Activated gamma-delta T cell treated with anti-CD3 and anti-CD28 coated beads, Interleukin-2, amount 50 U/mL, for 16 hours (primary cell): ENCODE results near the gene CNTNAP2.
"Not testable (repeated sequence)": the region's sequence is repeated elsewhere in the genome, so short reads cannot be mapped to it uniquely, and the experiment has no call there.

Source experiments
- DNase-seq: peaks from one replicate; pipeline ENCODE4 v3.0.0-alpha.2; 2020; ENCODE audit warnings: low read depth

Gene CNTNAP2

GRCh38 chr7:147650991-147651390, 1534.4 kb downstream of the CNTNAP2 start:
- DNase-seq = no peak

DNA sequence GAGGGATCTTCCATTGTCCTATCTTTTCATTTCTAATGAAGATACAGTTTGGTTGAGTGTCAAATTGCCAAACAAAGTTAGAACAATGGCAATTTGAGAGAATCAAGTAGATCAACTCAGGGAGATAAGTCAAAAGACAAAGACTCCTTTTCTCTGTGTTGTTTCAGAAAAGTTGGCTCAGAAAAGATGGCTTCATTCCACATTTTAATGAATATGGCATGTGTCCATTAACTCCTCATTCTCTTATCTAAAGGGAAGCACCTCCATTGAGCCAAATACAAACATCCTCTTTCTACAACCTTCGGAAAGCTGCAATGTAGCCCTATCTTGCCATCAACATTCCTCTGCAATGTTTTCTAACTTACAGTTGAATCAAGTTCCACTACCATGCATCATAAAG, 1535.0 kb downstream of the CNTNAP2 start:
- no peak for DNase-seq

- DNase-seq = no peak
Observed at GRCh38 chr7:147653456-147653855, 1536.9 kb downstream of the CNTNAP2 start.

GRCh38 chr7:147658392-147658967, 1541.9 kb downstream of the CNTNAP2 start:
- DNase-seq = no peak

- DNase-seq = no peak
Observed at GRCh38 chr7:147659036-147659995, 1542.7 kb downstream of the CNTNAP2 start.

DNA sequence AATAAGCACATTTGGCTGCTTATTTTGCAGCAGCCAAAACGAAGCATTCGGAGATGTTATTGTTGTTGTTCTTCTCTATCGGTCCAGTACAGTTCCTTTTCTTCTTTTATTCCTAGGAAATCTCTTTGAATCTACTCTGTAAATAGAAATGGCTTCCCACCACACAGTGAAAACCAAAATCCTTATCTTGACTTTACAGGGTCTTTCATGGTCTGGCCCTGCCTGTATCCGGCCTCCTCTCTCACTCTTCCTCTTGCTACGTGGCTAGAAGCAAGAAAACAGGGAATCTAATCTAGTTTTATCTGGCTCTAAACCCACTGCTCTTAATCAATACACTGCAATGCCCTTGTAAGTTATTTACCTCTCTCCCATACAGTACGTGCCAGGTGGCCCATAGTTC, 1547.9 kb downstream of the CNTNAP2 start:
- no peak for DNase-seq

- DNase-seq = no peak
Observed at GRCh38 chr7:147670759-147671158, 1554.2 kb downstream of the CNTNAP2 start.

GRCh38 chr7:147674705-147675104, 1558.1 kb downstream of the CNTNAP2 start:
- DNase-seq = no peak

GRCh38 chr7:147678943-147679342, 1562.3 kb downstream of the CNTNAP2 start:
- DNase-seq = no peak

GRCh38 chr7:147681530-147681929, 1564.9 kb downstream of the CNTNAP2 start:
- DNase-seq = no peak

GRCh38 chr7:147700702-147701101, 1584.1 kb downstream of the CNTNAP2 start:
- DNase-seq = no peak

GRCh38 chr7:147707926-147708325, 1591.3 kb downstream of the CNTNAP2 start:
- DNase-seq = no peak

DNA sequence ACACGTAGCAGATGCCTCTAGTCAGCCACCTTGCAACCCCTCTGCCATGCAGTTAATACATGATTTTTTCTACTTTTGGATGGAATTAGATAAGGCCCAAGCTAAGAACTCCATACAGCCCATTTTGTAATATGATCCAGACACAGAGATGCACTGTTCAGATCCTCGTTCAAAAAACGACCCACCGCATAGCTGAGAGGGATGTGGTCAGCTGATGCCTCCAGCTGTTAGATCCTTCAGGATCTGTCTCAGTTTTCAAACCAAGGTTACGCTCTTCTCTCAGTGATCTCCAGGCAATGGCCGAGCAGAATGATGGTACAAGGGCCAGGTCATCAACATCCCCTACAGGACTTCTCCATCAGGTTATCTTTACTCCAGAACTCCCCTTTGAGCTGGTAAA, 1592.3 kb downstream of the CNTNAP2 start:
- no peak for DNase-seq

GRCh38 chr7:147711447-147711846, 1594.8 kb downstream of the CNTNAP2 start:
- no peak for DNase-seq

- DNase-seq = no peak
Observed at GRCh38 chr7:147721962-147722830, 1605.6 kb downstream of the CNTNAP2 start.

DNA sequence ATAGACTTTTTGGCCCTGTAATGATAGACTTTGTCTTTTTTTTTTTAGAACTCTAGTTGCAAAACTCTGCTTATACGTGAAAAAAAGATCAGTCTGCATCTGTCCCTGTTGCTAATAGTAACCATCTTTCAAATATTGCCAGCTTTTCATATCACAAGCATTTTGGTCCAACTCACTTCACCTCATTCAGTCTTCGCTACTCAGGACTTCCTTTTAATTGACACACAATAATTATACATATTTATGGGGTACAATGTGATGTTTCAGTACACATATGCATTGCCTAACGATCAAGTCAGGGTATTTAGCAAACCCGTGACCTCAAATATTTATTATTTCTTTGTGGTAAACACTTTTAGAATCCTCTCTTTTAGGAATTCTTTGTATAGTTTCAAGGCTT, 1606.9 kb downstream of the CNTNAP2 start:
- DNase-seq = no peak

GRCh38 chr7:147731311-147731710, 1614.7 kb downstream of the CNTNAP2 start:
- no peak for DNase-seq

DNA sequence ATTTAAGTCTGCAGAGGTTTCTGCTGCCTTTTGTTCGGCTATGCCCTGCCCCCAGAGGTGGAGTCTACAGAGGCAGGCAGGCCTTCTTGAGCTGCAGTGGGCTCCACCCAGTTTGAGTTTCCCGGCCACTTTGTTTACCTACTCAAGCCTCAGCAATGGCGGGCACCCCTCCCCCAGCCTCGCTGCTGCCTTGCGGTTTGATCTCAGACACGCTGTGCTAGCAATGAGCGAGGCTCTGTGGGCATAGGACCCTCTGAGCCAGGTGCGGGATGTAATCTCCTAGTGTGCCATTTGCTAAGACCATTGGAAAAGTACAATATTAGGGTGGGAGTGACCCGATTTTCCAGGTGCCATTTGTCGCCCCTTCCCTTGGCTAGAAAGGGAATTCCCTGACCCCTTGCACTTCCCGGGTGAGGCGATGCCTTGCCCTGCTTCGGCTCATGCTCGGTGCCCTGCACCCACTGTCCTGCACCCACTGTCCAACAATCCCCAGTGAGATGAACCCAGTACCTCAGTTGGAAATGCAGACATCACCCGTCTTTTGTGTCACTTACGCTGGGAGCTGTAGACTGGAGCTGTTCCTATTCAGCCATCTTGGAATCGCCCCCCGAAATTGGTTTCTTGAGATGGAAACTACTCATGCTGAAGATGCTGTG, 1621.1 kb downstream of the CNTNAP2 start:
- DNase-seq = not testable (repeated sequence)

DNA sequence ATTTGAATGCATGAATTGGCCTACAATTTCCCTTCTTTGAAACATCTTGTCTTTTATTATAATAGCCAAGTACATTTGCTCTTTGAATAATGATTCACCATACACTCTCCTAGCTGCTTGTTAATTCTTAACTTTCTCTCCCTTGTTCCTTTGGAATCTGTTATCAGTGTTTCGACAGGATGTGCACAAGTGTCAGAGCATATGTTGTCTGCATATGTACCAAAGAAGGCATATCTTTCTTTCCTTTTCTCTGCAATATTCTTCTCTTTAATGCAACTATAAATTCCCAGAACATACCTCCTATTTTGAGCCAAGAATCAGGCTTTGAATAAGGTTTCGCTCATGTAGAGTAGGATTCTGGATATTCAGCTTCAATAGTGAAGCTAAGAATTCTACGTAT, 1625.7 kb downstream of the CNTNAP2 start:
- no peak for DNase-seq

- no peak for DNase-seq
Observed at GRCh38 chr7:147756300-147756699, 1639.7 kb downstream of the CNTNAP2 start.

DNA sequence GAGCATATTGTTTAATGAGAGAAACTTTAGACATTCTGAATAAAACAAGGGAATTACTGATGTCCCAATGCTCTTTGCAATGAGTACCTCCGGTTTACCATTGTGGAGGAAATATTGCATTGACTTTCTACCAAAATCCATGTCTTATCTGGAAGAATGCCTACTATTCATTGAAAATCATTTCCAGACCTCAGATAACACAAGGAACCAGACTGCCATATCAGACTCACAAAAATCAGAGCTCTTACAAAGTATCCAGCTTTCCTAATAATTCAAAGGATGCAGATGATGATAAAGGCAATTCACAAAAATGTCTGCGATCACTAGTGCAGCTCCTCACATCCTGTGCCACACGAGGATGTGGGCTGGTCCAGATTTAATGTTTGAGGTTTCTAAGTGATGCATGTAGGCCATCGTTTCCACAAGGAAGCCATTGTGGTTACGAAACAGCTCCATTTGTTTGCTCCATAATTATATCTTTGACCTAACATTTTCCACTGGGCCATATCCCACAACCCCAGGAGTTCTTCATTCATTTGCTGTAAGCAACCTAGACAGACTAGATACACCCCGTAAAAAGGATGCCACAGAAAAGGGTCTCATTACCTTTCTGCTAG, 1642.8 kb downstream of the CNTNAP2 start:
- DNase-seq = no peak

- DNase-seq = no peak
Observed at GRCh38 chr7:147765301-147765700, 1648.7 kb downstream of the CNTNAP2 start.
